ENCODE results near the gene UBE3D. TPM values are rescaled to one million over a fixed set of nuclear protein-coding genes. Genes with fewer than 3 reads are reported as not detected.
"Not testable (repeated sequence)": the region's sequence is repeated elsewhere in the genome, so short reads cannot be mapped to it uniquely, and the experiment has no call there.

UBE3D gene
- total RNA-seq, 2 donors from 2014 or later = 16.2 to 18.0 TPM

- TF ChIP-seq, protein P1, sequence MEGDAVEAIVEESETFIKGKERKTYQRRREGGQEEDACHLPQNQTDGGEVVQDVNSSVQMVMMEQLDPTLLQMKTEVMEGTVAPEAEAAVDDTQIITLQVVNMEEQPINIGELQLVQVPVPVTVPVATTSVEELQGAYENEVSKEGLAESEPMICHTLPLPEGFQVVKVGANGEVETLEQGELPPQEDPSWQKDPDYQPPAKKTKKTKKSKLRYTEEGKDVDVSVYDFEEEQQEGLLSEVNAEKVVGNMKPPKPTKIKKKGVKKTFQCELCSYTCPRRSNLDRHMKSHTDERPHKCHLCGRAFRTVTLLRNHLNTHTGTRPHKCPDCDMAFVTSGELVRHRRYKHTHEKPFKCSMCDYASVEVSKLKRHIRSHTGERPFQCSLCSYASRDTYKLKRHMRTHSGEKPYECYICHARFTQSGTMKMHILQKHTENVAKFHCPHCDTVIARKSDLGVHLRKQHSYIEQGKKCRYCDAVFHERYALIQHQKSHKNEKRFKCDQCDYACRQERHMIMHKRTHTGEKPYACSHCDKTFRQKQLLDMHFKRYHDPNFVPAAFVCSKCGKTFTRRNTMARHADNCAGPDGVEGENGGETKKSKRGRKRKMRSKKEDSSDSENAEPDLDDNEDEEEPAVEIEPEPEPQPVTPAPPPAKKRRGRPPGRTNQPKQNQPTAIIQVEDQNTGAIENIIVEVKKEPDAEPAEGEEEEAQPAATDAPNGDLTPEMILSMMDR (conservative IDR thresholded peaks at IDR 0.05) = no peak
- Mint-ChIP-seq H3K4me3 (no peak overlapping the region), H3K4me1 (no peaks in the 10 kb centered on the region), H3K9me3 (peaks cover 3% of the 10 kb centered on the region), H3K27me3 (ENCODE audit: insufficient read depth) (no peaks in the 10 kb centered on the region), H3K36me3 (ENCODE audit: low read depth) (no peaks in the 10 kb centered on the region), H3K27ac (no peak overlapping the region)
- WGBS, 2 experiments (ENCODE audit: insufficient coverage in 1 of 2, insufficient read length in 1 of 2) = 67 to 91% methylated on average over 1 of the region's 1 CpG
- H3K9me3 ChIP-seq (ENCODE audit: control insufficient read depth, low read length) = no peaks in the 10 kb centered on the region
- H3K27me3 ChIP-seq (ENCODE audit: control insufficient read depth, insufficient read depth, low read length, poor library complexity, severe bottlenecking) = no peaks in the 10 kb centered on the region
- H3K4me1 ChIP-seq (ENCODE audit: control insufficient read depth, insufficient read depth, low read length) = no peaks in the 10 kb centered on the region
- no peak for DNase-seq
- H3K4me3 ChIP-seq (ENCODE audit: low read length) = no peak overlapping the region
- no peak overlapping the region for H3K9ac ChIP-seq (ENCODE audit: extremely low read depth, low read length, poor library complexity, severe bottlenecking)
- H3K36me3 ChIP-seq (ENCODE audit: control insufficient read depth, insufficient read depth, low read length) = no peaks in the 10 kb centered on the region
- H3K27ac ChIP-seq (ENCODE audit: low read depth, low read length) = no peak overlapping the region
These were observed 204.5 kb downstream of the UBE3D start for GRCh38 chr6:82861121-82861520.

DNA sequence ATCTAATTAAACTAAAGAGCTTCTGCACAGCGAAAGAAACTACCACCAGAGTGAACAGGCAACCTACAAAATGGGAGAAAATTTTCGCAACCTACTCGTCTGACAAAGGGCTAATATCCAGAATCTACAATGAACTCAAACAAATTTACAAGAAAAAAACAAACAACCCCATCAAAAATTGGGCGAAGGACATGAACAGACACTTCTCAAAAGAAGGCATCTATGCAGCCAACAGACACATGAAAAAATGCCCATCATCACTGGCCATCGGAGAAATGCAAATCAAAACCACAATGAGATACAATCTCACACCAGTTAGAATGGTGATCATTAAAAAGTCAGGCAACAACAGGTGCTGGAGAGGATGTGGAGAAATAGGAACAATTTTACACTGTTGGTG, 209.6 kb downstream of the UBE3D start:
- H3K4me1 Mint-ChIP-seq; H3K27ac ChIP-seq (ENCODE audit: low read depth, low read length); H3K27me3 Mint-ChIP-seq (ENCODE audit: insufficient read depth); DNase-seq; H3K4me1 ChIP-seq (ENCODE audit: control insufficient read depth, insufficient read depth, low read length); H3K4me3 ChIP-seq (ENCODE audit: low read length); H3K27me3 ChIP-seq (ENCODE audit: control insufficient read depth, insufficient read depth, low read length, poor library complexity, severe bottlenecking); H3K36me3 ChIP-seq (ENCODE audit: control insufficient read depth, insufficient read depth, low read length); H3K9ac ChIP-seq (ENCODE audit: extremely low read depth, low read length, poor library complexity, severe bottlenecking); H3K36me3 Mint-ChIP-seq (ENCODE audit: low read depth); H3K9me3 ChIP-seq (ENCODE audit: control insufficient read depth, low read length); H3K27ac Mint-ChIP-seq; H3K4me3 Mint-ChIP-seq: not testable (repeated sequence)
- H3K9me3 Mint-ChIP-seq = peaks cover 13% of the 10 kb centered on the region
- WGBS, 2 experiments (ENCODE audit: insufficient coverage in 1 of 2, insufficient read length in 1 of 2) = 90 to 100% methylated on average over 1 to 3 of the region's 5 CpGs

DNA sequence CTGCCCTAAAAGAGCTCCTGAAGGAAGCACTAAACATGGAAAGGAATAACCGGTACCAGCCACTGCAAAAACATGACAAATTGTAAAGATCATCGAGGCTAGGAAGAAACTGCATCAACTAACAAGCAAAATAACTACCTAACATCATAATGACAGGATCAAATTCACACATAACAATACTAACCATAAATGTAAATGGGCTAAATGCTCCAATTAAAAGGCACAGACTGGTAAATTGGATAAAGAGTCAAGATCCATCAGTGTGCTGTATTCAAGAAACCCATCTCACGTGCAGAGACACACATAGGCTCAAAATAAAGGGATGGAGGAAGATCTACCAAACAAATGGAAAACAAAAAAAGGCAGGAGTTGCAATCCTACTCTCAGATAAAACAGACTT, 212.7 kb downstream of the UBE3D start:
- not testable (repeated sequence) for H3K27ac Mint-ChIP-seq; H3K4me3 ChIP-seq (ENCODE audit: low read length); H3K9ac ChIP-seq (ENCODE audit: extremely low read depth, low read length, poor library complexity, severe bottlenecking); H3K9me3 ChIP-seq (ENCODE audit: control insufficient read depth, low read length); H3K36me3 Mint-ChIP-seq (ENCODE audit: low read depth); H3K4me3 Mint-ChIP-seq; H3K27me3 ChIP-seq (ENCODE audit: control insufficient read depth, insufficient read depth, low read length, poor library complexity, severe bottlenecking); H3K36me3 ChIP-seq (ENCODE audit: control insufficient read depth, insufficient read depth, low read length); DNase-seq; H3K27ac ChIP-seq (ENCODE audit: low read depth, low read length); H3K4me1 ChIP-seq (ENCODE audit: control insufficient read depth, insufficient read depth, low read length); H3K4me1 Mint-ChIP-seq; H3K27me3 Mint-ChIP-seq (ENCODE audit: insufficient read depth)
- H3K9me3 Mint-ChIP-seq = peaks cover 15% of the 10 kb centered on the region
- WGBS, 2 experiments (ENCODE audit: insufficient coverage in 1 of 2, insufficient read length in 1 of 2) = 96% methylated on average over 3 of the region's 3 CpGs; no CpG with 5 or more reads in 1 of the 2 experiments

DNA sequence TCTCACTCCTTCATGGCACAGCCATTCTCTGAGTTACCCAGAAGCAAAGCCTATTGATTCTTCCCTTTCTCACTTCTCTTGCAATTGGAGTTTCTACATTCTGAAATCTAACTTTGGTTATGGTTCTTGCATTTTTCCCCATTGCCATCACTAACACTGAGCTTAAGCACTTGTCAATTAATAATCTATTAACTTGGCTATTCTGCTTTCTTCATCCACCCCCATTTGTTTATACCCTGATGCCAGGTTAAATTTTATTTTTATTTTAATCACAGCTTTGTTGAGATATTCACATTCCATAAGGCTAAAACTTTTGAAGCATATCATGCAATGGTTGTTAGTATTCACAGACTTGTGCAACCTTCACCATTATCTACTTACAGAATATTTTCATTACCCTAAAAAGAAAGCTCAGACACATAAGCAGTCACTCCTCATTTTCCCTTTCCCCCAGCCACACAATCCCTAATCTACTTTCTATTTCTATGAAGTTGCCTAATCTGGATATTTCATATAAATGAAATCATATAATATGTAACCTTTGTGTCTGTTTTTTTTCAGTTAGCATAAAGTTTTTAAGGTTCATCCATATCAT, 222.3 kb downstream of the UBE3D start:
- H3K4me3 ChIP-seq (ENCODE audit: low read length) = no peak overlapping the region
- DNase-seq = no peak
- Mint-ChIP-seq H3K4me3 (no peak overlapping the region), H3K27me3 (ENCODE audit: insufficient read depth) (peaks cover 3% of the 10 kb centered on the region), H3K4me1 (no peaks in the 10 kb centered on the region), H3K27ac (no peak overlapping the region), H3K9me3 (no peaks in the 10 kb centered on the region), H3K36me3 (ENCODE audit: low read depth) (no peaks in the 10 kb centered on the region)
- H3K9me3 ChIP-seq (ENCODE audit: control insufficient read depth, low read length) = no peaks in the 10 kb centered on the region
- no peak overlapping the region for H3K27ac ChIP-seq (ENCODE audit: low read depth, low read length)
- H3K36me3 ChIP-seq (ENCODE audit: control insufficient read depth, insufficient read depth, low read length) = no peaks in the 10 kb centered on the region
- TF ChIP-seq, protein P1 (conservative IDR thresholded peaks at IDR 0.05) = no peak
- no peak overlapping the region for H3K9ac ChIP-seq (ENCODE audit: extremely low read depth, low read length, poor library complexity, severe bottlenecking)
- no peaks in the 10 kb centered on the region for H3K4me1 ChIP-seq (ENCODE audit: control insufficient read depth, insufficient read depth, low read length)
- H3K27me3 ChIP-seq (ENCODE audit: control insufficient read depth, insufficient read depth, low read length, poor library complexity, severe bottlenecking) = no peaks in the 10 kb centered on the region
